GM19238 (cell line): ENCODE results near the gene SGO2.
"Not testable (repeated sequence)": the region's sequence is repeated elsewhere in the genome, so short reads cannot be mapped to it uniquely, and the experiment has no call there.

Source experiments
- DNase-seq: peaks from one replicate; pipeline ENCODE4 v3.0.0; 2011; ENCODE audit warnings: low spot score; ENCODE audit not compliant: insufficient read length

The SGO2 gene

GRCh38 chr2:200619279-200619678 lies 93.3 kb downstream of the SGO2 start:
- no peak for DNase-seq

- no peak for DNase-seq
Measured at GRCh38 chr2:200620606-200621390, 94.8 kb downstream of the SGO2 start.

GRCh38 chr2:200622106-200622505 lies 96.1 kb downstream of the SGO2 start:
- DNase-seq, result no peak

- DNase-seq, result no peak
Measured at GRCh38 chr2:200624026-200624425, 98.0 kb downstream of the SGO2 start.

- no peak for DNase-seq
Measured at GRCh38 chr2:200624658-200625057, 98.7 kb downstream of the SGO2 start.

GRCh38 chr2:200625282-200625681 lies 99.3 kb downstream of the SGO2 start:
- DNase-seq, result no peak

GRCh38 chr2:200625958-200626363 lies 100.0 kb downstream of the SGO2 start:
- DNase-seq, result no peak

GRCh38 chr2:200627110-200627770 lies 101.2 kb downstream of the SGO2 start:
- no peak for DNase-seq

- not testable (repeated sequence) for DNase-seq
Measured at GRCh38 chr2:200628461-200628860, 102.5 kb downstream of the SGO2 start.

- no peak for DNase-seq
Measured at GRCh38 chr2:200631287-200631686, 105.3 kb downstream of the SGO2 start.
